ENCODE data around the gene UBTD2. TPM values are rescaled to one million over a fixed set of nuclear protein-coding genes. Genes with fewer than 3 reads are reported as not detected.

Gene UBTD2
- total RNA-seq, 2 donors from 2014 or later = 30.4 to 30.5 TPM

DNA sequence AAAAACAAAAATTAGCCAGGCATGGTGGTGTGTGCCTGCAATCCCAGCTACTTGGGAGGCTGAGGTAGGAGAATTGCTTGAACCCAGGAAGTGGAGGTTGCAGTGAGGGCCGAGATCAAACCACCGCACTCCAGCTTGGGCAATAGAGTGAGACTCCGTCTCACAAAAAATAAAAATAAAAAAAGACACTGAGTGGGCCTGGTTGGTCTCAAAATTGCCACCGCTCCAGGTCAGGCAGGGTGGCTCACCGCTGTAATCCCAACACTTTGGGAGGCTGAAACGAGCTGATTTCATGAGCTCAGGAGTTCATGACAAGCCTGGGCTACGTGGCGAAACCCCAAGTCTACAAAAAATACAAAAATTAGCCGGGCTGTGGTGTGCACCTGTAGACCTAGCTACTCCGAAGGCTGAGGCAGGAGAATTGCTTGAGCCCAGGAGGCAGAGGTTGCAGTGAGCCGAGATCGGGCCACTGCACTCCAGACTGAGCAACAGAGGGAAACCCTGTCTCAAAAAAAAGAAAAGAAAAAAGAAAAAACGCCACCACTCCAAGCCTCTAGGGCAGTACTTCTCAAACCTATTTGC lies 97.4 kb downstream of the UBTD2 start:
- H3K27ac ChIP-seq (ENCODE audit: low read depth, low read length) = no peak overlapping the region
- TF ChIP-seq, protein P1, sequence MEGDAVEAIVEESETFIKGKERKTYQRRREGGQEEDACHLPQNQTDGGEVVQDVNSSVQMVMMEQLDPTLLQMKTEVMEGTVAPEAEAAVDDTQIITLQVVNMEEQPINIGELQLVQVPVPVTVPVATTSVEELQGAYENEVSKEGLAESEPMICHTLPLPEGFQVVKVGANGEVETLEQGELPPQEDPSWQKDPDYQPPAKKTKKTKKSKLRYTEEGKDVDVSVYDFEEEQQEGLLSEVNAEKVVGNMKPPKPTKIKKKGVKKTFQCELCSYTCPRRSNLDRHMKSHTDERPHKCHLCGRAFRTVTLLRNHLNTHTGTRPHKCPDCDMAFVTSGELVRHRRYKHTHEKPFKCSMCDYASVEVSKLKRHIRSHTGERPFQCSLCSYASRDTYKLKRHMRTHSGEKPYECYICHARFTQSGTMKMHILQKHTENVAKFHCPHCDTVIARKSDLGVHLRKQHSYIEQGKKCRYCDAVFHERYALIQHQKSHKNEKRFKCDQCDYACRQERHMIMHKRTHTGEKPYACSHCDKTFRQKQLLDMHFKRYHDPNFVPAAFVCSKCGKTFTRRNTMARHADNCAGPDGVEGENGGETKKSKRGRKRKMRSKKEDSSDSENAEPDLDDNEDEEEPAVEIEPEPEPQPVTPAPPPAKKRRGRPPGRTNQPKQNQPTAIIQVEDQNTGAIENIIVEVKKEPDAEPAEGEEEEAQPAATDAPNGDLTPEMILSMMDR (conservative IDR thresholded peaks at IDR 0.05) = no peak
- no peaks in the 10 kb centered on the region for H3K36me3 ChIP-seq (ENCODE audit: control insufficient read depth, insufficient read depth, low read length)
- peak overlapping the region; percentile 79 for H3K4me3 Mint-ChIP-seq
- H3K27ac Mint-ChIP-seq = no peak overlapping the region
- H3K27me3 Mint-ChIP-seq (ENCODE audit: insufficient read depth) = peaks cover 17% of the 10 kb centered on the region
- no peak for DNase-seq
- no peaks in the 10 kb centered on the region for H3K27me3 ChIP-seq (ENCODE audit: control insufficient read depth, insufficient read depth, low read length, poor library complexity, severe bottlenecking)
- no peaks in the 10 kb centered on the region for H3K9me3 Mint-ChIP-seq
- no peaks in the 10 kb centered on the region for H3K9me3 ChIP-seq (ENCODE audit: control insufficient read depth, low read length)
- H3K36me3 Mint-ChIP-seq (ENCODE audit: low read depth) = peaks cover 2% of the 10 kb centered on the region
- peak overlapping the region; percentile 89 for H3K4me3 ChIP-seq (ENCODE audit: low read length)
- H3K4me1 ChIP-seq (ENCODE audit: control insufficient read depth, insufficient read depth, low read length) = peaks cover 7% of the 10 kb centered on the region
- 92 to 94% methylated on average over 11 to 13 of the region's 13 CpGs for WGBS, 2 experiments (ENCODE audit: insufficient coverage in 1 of 2, insufficient read length in 1 of 2)
- H3K9ac ChIP-seq (ENCODE audit: extremely low read depth, low read length, poor library complexity, severe bottlenecking) = no peak overlapping the region
- peaks cover 16% of the 10 kb centered on the region for H3K4me1 Mint-ChIP-seq

DNA sequence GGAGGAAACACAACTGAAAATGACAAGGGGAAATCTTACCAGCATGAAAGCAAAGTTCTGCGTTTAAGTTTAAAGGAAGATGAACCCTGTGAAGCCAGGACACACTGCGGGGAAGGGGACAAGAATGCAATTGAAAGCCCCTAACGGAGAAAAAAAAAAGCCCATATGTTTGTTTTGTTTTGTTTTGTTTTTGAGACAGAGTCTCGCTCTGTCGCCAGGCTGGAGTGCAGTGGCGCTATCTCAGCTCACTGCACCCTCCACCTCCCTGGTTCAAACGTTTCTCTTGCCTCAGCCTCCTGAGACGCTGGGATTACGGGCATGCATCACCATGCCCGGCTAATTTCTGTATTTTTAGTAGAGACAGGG lies 98.5 kb downstream of the UBTD2 start:
- no peak overlapping the region for H3K9ac ChIP-seq (ENCODE audit: extremely low read depth, low read length, poor library complexity, severe bottlenecking)
- DNase-seq = no peak
- H3K27ac ChIP-seq (ENCODE audit: low read depth, low read length) = no peak overlapping the region
- no peaks in the 10 kb centered on the region for H3K36me3 ChIP-seq (ENCODE audit: control insufficient read depth, insufficient read depth, low read length)
- H3K4me3 ChIP-seq (ENCODE audit: low read length) = no peak overlapping the region
- H3K4me3 Mint-ChIP-seq = no peak overlapping the region
- peaks cover 7% of the 10 kb centered on the region for H3K4me1 ChIP-seq (ENCODE audit: control insufficient read depth, insufficient read depth, low read length)
- TF ChIP-seq, protein P1 (conservative IDR thresholded peaks at IDR 0.05) = no peak
- H3K9me3 ChIP-seq (ENCODE audit: control insufficient read depth, low read length) = peaks cover 5% of the 10 kb centered on the region
- WGBS, 2 experiments (ENCODE audit: insufficient coverage in 1 of 2, insufficient read length in 1 of 2) = 81 to 87% methylated on average over 10 of the region's 10 CpGs
- peaks cover 8% of the 10 kb centered on the region for H3K36me3 Mint-ChIP-seq (ENCODE audit: low read depth)
- H3K4me1 Mint-ChIP-seq = peaks cover 16% of the 10 kb centered on the region
- peaks cover 15% of the 10 kb centered on the region for H3K27me3 Mint-ChIP-seq (ENCODE audit: insufficient read depth)
- no peak overlapping the region for H3K27ac Mint-ChIP-seq
- no peaks in the 10 kb centered on the region for H3K9me3 Mint-ChIP-seq
- H3K27me3 ChIP-seq (ENCODE audit: control insufficient read depth, insufficient read depth, low read length, poor library complexity, severe bottlenecking) = no peaks in the 10 kb centered on the region

DNA sequence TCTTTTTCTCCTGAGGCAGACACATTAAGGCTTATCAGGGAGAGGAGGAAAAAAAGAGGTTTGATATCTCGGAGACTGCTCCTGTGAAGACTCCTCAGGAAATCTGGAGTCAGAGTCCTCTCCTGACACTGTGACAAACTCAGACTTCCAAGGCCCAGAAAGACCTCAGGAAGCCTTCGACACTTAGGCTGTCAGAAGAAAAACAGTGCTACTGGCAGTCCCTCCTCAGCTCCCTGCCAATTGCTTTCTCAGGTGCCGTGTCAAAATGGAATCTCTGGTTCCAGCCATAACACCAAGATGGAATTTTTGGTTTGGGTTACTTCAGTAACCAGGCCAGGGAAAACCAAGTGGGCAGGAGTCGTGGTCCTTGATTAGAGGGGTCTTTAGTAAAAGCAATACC lies 99.7 kb downstream of the UBTD2 start:
- peaks cover 8% of the 10 kb centered on the region for H3K36me3 Mint-ChIP-seq (ENCODE audit: low read depth)
- H3K9ac ChIP-seq (ENCODE audit: extremely low read depth, low read length, poor library complexity, severe bottlenecking) = no peak overlapping the region
- no peak overlapping the region for H3K27ac Mint-ChIP-seq
- no peaks in the 10 kb centered on the region for H3K9me3 Mint-ChIP-seq
- TF ChIP-seq, protein P1 (conservative IDR thresholded peaks at IDR 0.05) = no peak
- H3K27ac ChIP-seq (ENCODE audit: low read depth, low read length) = no peak overlapping the region
- no peak for DNase-seq
- no peaks in the 10 kb centered on the region for H3K27me3 ChIP-seq (ENCODE audit: control insufficient read depth, insufficient read depth, low read length, poor library complexity, severe bottlenecking)
- peaks cover 5% of the 10 kb centered on the region for H3K9me3 ChIP-seq (ENCODE audit: control insufficient read depth, low read length)
- H3K36me3 ChIP-seq (ENCODE audit: control insufficient read depth, insufficient read depth, low read length) = no peaks in the 10 kb centered on the region
- peaks cover 7% of the 10 kb centered on the region for H3K4me1 ChIP-seq (ENCODE audit: control insufficient read depth, insufficient read depth, low read length)
- no peak overlapping the region for H3K4me3 Mint-ChIP-seq
- peaks cover 9% of the 10 kb centered on the region for H3K27me3 Mint-ChIP-seq (ENCODE audit: insufficient read depth)
- H3K4me1 Mint-ChIP-seq = peaks cover 12% of the 10 kb centered on the region
- H3K4me3 ChIP-seq (ENCODE audit: low read length) = no peak overlapping the region
- whole genome bisulfite sequencing, 2 experiments (ENCODE audit: insufficient coverage in 1 of 2, insufficient read length in 1 of 2) = 90 to 96% methylated on average over 3 to 4 of the region's 4 CpGs

Measured in endodermal cell (in vitro differentiated cells).